ENCODE results near the gene ZNF227. TPM values are rescaled to one million over a fixed set of nuclear protein-coding genes. Genes with fewer than 3 reads are reported as not detected.

ZNF227 gene
- total and polyA plus RNA-seq, 9 of the 15 experiments (the other 6 are each of a cell fraction or from before 2014, with no cell fraction given) = 3.0 to 15.1 (median 10.0) TPM

DNA sequence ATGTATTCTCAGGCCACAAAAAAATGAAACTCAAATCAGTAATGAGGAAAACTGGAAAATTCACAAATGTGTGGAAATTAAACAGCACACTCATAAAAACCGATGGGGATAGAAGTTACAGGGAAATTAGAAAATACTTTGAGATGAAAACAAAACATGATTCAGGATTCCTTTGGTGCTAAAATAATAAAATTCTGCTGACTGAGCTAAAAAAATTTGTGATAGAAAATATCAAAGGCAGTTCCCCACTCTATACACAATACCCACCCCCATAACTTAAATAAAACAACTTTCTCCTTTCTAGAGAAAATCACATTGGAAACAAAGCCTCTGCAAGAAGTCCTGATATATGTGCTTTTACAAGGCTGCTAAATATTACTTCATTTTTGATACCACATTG lies 45.8 kb downstream of the ZNF227 start (continued):
- TF ChIP-seq, protein P1, sequence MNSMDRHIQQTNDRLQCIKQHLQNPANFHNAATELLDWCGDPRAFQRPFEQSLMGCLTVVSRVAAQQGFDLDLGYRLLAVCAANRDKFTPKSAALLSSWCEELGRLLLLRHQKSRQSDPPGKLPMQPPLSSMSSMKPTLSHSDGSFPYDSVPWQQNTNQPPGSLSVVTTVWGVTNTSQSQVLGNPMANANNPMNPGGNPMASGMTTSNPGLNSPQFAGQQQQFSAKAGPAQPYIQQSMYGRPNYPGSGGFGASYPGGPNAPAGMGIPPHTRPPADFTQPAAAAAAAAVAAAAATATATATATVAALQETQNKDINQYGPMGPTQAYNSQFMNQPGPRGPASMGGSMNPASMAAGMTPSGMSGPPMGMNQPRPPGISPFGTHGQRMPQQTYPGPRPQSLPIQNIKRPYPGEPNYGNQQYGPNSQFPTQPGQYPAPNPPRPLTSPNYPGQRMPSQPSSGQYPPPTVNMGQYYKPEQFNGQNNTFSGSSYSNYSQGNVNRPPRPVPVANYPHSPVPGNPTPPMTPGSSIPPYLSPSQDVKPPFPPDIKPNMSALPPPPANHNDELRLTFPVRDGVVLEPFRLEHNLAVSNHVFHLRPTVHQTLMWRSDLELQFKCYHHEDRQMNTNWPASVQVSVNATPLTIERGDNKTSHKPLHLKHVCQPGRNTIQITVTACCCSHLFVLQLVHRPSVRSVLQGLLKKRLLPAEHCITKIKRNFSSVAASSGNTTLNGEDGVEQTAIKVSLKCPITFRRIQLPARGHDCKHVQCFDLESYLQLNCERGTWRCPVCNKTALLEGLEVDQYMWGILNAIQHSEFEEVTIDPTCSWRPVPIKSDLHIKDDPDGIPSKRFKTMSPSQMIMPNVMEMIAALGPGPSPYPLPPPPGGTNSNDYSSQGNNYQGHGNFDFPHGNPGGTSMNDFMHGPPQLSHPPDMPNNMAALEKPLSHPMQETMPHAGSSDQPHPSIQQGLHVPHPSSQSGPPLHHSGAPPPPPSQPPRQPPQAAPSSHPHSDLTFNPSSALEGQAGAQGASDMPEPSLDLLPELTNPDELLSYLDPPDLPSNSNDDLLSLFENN (IDR thresholded peaks at IDR 0.05; ENCODE audit: low read depth in 2 of 2, low read length in 2 of 2) = no peak
- TF ChIP-seq MAFK (IDR thresholded peaks at IDR 0.05; ENCODE audit: low read length) = peak; percentile 86
- TF ChIP-seq SAFB2 (IDR thresholded peaks at IDR 0.05; ENCODE audit: borderline replicate concordance, low read depth, low read length, severe bottlenecking) = no peak
- no peak for TF ChIP-seq NEUROD1 (IDR thresholded peaks at IDR 0.05; ENCODE audit: borderline replicate concordance, low read depth, low read length, partially characterized antibody)

DNA sequence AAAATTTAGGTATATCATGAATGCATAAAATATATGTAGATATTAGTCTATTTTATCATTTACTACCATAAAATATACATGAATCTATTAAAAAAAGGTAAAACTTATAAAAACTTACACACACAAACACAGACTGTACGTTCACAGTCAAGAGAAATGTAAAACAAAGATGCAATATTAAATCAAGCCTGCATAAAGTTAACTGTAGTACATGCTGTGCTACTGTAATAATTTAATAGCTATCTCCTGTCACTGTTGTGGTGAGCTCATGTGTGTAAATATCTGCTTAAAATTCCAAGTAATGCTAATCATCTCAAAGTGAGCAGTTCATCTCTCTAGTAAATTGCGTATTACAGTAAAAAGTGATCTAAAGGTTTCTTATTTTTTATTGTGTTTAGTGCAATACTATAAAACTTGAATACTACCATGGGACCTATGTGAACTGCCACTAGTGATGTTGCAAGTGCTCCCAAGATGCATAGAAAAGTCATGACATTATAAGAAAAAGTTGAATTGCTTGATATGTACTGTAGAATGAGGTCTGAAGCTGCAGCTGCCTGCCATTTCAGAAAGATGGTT lies 46.6 kb downstream of the ZNF227 start:
- H3K9ac ChIP-seq (ENCODE audit: insufficient read depth in 1 of 2, low read depth in 2 of 2, low read length in 2 of 2) = no peak overlapping the region
- H3K36me3 ChIP-seq (ENCODE audit: control insufficient read depth, insufficient read depth, low read length) = no peaks in the 10 kb centered on the region
- no peaks in the 10 kb centered on the region; the same call in 1 of the 2 replicates for H3K9me3 ChIP-seq (replicated peaks; ENCODE audit: control insufficient read depth, insufficient read depth, low read depth, low read length)
- no peaks in the 10 kb centered on the region for H3K79me2 ChIP-seq (ENCODE audit: control insufficient read depth, insufficient read depth, low read length)
- H3K9me1 ChIP-seq (ENCODE audit: control insufficient read depth, insufficient read depth, low read length) = no peaks in the 10 kb centered on the region
- peaks cover 0 to 4% of the 10 kb centered on the region in 2 experiments; a peak in 2 of 5 replicates for H3K4me1 ChIP-seq (replicated peaks in 1 of 2; ENCODE audit: control insufficient read depth in 2 of 2, insufficient read depth in 2 of 2, low read length in 2 of 2)
- in situ Hi-C loops (cut with MboI) (no loop called here), intact Hi-C loops (cut with micrococcal nuclease) (no loop called here)
- TF ChIP-seq KLF10 (CRISPR knock-in tag; IDR thresholded peaks at IDR 0.05) (no peak), MAFK (IDR thresholded peaks at IDR 0.05; ENCODE audit: low read length) (no peak), EHMT2 (IDR thresholded peaks at IDR 0.05) (no peak), ARID2 (IDR thresholded peaks at IDR 0.05) (no peak), SP2 (IDR thresholded peaks at IDR 0.05; ENCODE audit: extremely low read depth, low read depth, low read length, poor library complexity, severe bottlenecking) (no peak), IRF2 (CRISPR knock-in tag; IDR thresholded peaks at IDR 0.05) (no peak), BCOR (IDR thresholded peaks at IDR 0.05) (no peak), RBM25 (IDR thresholded peaks at IDR 0.05; ENCODE audit: low read depth, low read length, severe bottlenecking) (no peak), PHTF2 (CRISPR knock-in tag; IDR thresholded peaks at IDR 0.05) (no peak), ZNF175 (CRISPR knock-in tag; IDR thresholded peaks at IDR 0.05; ENCODE audit: low read depth) (no peak), POLR2H (tag; IDR thresholded peaks at IDR 0.05; ENCODE audit: low read depth) (no peak), HDAC1 (IDR thresholded peaks at IDR 0.05) (no peak)
- TF ChIP-seq, protein P2, sequence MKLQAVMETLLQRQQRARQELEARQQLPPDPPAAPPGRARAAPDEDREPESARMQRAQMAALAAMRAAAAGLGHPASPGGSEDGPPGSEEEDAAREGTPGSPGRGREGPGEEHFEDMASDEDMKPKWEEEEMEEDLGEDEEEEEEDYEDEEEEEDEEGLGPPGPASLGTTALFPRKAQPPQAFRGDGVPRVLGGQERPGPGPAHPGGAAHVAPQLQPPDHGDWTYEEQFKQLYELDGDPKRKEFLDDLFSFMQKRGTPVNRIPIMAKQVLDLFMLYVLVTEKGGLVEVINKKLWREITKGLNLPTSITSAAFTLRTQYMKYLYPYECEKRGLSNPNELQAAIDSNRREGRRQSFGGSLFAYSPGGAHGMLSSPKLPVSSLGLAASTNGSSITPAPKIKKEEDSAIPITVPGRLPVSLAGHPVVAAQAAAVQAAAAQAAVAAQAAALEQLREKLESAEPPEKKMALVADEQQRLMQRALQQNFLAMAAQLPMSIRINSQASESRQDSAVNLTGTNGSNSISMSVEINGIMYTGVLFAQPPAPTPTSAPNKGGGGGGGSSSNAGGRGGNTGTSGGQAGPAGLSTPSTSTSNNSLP (IDR thresholded peaks at IDR 0.05; ENCODE audit: borderline replicate concordance, low read depth, low read length) = no peak
- CTCF ChIA-PET (ENCODE audit: low intra/inter-chr PET ratio) = no interaction called here
- POLR2A ChIA-PET = no interaction called here
- H3K27ac ChIP-seq (ENCODE audit: extremely low read depth, low read depth, low read length) = no peak overlapping the region
- 0 out of 2 replicates have a peak overlapping the region, but pooled peaks have one; percentile 30 for H2AFZ ChIP-seq (ENCODE audit: low read depth, low read length)
- no peak for FAIRE-seq
- BruUV-seq (replicated peaks) = no TSS peak
- H3K27me3 ChIP-seq (ENCODE audit: control insufficient read depth in 2 of 2, insufficient read depth in 2 of 2, low read length in 2 of 2) = no peaks in the 10 kb centered on the region
- DNase-seq (ENCODE audit: extremely low read depth in 1 of 4, low spot score in 3 of 4) = no peak
- no peak for ATAC-seq
- no peaks in the 10 kb centered on the region for H4K20me1 ChIP-seq (replicated peaks; ENCODE audit: control insufficient read depth, insufficient read depth, low read length)
- H3K4me2 ChIP-seq (ENCODE audit: insufficient read depth, low read length) = peak overlapping the region; percentile 54; the same call in 1 of the 2 replicates
- WGBS (ENCODE audit: insufficient coverage, low coverage, missing lambda C conversion rate) = 0% methylated on average over 2 of the region's 2 CpGs
- no peak overlapping the region for H3K4me3 ChIP-seq
